Fibroblast of pulmonary artery (primary cell): ENCODE results near the gene ITSN1.
A peak's percentile ranks its signal among the peaks of the same experiment; 100 is the strongest.

Experiments
- DNase-seq: peaks from one replicate; pipeline ENCODE4 v3.0.0-alpha.2; 2010; ENCODE audit warnings: low read depth
- H3K4me3 ChIP-seq: replicated peaks from 2 replicates; pipeline ENCODE4 v1.5.1; 2011; ENCODE audit warnings: low read depth, mild to moderate bottlenecking, control low read depth, low read length, moderate library complexity
- CTCF ChIP-seq: IDR thresholded peaks from 2 replicates; pipeline ENCODE4 v1.5.1; 2011; ENCODE audit warnings: mild to moderate bottlenecking, control low read depth, low read length, inconsistent platforms; ENCODE audit errors: missing control alignments

Gene ITSN1

GRCh38 chr21:33840771-33841170 lies 198.5 kb downstream of the ITSN1 start:
- no peak for TF ChIP-seq CTCF
- DNase-seq = no peak
- H3K4me3 ChIP-seq = no peak overlapping the region

GRCh38 chr21:33841561-33841960 lies 199.3 kb downstream of the ITSN1 start:
- no peak for TF ChIP-seq CTCF
- H3K4me3 ChIP-seq = no peak overlapping the region

GRCh38 chr21:33843216-33843615 lies 200.9 kb downstream of the ITSN1 start:
- DNase-seq = no peak
- TF ChIP-seq CTCF = no peak
- no peak overlapping the region for H3K4me3 ChIP-seq

More at GRCh38 chr21:33841561-33841960, 199.3 kb downstream of the ITSN1 start:
- DNase-seq = no peak

GRCh38 chr21:33844104-33844889 lies 202.0 kb downstream of the ITSN1 start:
- H3K4me3 ChIP-seq = no peak overlapping the region
- peak; percentile 55 for DNase-seq
- no peak for TF ChIP-seq CTCF

- DNase-seq = no peak
- no peak for TF ChIP-seq CTCF
- no peak overlapping the region for H3K4me3 ChIP-seq
These were observed 202.5 kb downstream of the ITSN1 start for GRCh38 chr21:33844890-33845205.

GRCh38 chr21:33846141-33846540 lies 203.8 kb downstream of the ITSN1 start:
- H3K4me3 ChIP-seq = no peak overlapping the region
- no peak for TF ChIP-seq CTCF
- DNase-seq = no peak
